H54 (cell line): ENCODE data around the gene VWDE.
A peak's percentile ranks its signal among the peaks of the same experiment; 100 is the strongest.

Source experiments
- DNase-seq: peaks from one replicate; pipeline ENCODE4 v3.0.0; 2011; ENCODE audit warnings: low spot score, mixed read lengths; ENCODE audit not compliant: insufficient read length
- FAIRE-seq: peaks from 3 replicates; lab custom pipeline; 2011; peaks lifted over from hg19 to GRCh38; lab: Jason Lieb, UNC
- POLR2A ChIP-seq: IDR thresholded peaks from 2 replicates; pipeline ENCODE4 v1.6.1; 2011; ENCODE audit warnings: low read depth, mild to moderate bottlenecking, low read length

The VWDE gene

DNA sequence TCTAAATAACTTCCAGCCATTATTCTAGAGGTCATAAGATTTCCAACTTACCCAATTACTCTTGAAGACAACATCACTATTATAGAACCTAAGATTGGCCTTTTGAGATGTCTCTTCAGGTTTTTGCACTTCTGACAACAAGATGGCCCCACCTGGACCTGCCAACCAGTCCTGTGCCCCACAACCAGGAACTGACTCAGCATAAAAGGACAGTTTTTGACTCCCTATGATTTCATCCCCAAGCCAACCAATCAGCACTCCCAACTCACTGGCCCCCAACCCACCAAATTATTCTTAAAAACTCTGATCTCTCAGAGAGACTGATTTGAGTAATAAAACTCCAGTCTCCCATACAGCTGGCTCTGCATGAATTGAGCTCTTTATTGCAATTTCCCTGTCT, 98.2 kb downstream of the VWDE start:
- no peak for DNase-seq
- TF ChIP-seq POLR2A: no peak
- FAIRE-seq: no peak

DNA sequence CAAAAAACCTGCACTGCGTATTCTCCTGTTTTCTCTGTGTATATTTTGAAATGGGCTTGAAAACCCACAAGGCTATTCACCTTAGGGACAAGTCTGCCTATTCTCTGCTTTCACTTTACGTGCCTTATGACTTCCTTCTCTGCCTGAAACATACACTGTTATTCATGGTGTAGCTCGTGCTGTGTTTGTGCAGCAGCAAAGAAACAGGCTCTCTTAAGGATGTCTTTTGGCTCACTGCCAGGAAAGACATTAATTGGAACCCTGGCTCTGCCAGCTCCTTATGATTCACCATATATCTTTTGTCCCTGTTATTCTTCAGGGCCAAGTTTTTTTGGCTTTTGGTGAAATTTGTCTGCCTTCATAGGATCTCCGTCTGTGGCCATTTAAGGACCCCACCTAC, 100.2 kb downstream of the VWDE start:
- FAIRE-seq (no peak), DNase-seq (no peak)
- no peak for TF ChIP-seq POLR2A

DNA sequence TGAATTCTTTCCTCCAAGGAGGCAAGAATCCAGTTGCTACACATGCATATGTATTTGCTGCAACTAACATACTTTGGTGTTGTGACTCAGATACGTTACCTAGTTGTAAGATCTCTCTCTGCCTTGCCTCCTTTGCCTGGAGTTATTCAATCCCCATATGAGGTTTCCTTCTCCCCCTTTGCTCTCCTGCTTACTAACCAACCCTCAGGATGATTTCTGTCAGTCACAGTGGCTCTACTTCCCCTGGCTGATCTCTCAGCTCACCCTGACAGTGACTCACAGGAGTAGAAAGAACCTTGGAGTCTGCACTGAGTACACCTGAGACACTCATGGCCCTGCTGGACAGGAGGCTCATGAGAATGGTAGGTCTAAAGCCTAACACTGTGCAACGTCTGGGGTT, 100.6 kb downstream of the VWDE start:
- TF ChIP-seq POLR2A: no peak
- DNase-seq (no peak), FAIRE-seq (no peak)

DNA sequence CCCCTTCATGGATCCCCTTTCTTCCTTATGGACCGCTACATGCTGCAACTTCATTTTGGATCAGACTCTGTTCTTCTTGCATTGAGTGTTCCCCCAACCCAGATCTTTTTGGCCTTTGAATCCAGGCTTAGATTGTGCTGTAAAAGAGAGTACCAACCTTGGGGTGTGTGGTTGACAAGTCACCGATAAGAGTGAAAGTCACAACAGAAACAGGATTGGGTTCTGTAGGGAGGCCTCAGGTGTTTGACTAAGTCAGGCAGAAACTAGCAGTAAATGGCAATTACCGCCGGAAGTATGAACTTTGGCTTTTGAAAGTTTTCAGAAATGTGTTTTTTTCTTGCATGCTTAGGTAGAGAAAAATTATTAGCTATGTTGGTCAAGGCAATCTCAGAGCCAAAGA, 103.2 kb downstream of the VWDE start:
- FAIRE-seq: no peak
- no peak for DNase-seq
- TF ChIP-seq POLR2A: no peak

DNA sequence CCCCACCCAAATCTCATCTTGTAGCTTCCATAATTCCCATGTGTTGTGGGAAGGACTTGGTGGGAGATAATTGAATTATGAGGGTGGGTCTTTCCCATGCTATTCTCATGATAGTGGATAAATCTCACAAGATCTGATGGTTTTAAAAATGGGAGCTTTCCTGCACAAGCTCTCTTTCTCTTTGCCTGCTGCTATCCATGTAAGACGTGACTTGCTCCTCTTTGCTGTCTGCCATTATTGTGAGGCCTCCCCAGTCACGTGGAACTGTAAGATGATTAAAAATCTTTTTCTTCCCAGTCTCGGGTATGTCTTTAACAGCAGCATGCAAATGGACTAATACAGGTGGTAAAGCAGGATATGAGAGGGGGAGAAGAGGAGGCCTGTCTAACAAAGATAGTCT, 104.3 kb downstream of the VWDE start:
- no peak for FAIRE-seq
- no peak for TF ChIP-seq POLR2A
- no peak for DNase-seq

DNA sequence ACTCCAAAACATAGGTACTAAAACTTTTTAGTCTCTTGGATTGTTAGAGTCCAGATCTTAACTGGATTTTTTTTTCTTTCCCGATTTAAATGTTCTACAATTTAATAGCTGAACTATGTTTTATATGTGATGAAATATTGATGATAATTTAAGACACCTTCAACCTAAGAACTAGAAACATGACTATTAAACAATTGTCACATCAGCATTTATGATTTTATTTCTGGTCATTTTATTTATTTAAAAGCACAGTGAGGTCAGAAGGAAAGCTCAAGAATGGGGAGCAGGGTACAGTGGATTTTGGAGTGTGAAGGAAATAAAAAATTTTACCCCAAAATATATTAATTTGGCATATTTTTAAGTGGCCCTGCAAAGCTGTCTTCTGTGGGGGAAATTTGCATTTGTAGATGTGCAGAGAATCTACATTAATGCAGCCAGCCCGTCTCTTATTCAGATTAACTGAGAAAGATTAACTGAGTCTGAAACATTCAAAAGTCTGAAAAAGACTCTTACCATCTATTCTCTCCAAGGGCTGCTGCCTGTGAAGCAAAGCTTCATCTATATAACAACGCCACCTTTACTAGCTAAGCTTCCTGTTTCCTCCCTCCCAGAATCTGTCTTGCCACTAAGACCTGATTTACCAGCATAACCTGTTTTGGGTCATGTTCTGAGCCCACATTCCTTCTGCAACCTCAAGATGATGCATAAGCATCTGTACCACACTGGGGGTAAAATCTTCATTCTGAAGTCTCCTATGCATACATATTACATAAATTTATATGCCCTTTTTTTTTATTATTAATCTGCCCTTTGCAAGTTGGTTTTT, 106.2 kb downstream of the VWDE start:
- DNase-seq: no peak
- no peak for FAIRE-seq
- TF ChIP-seq POLR2A: no peak

DNA sequence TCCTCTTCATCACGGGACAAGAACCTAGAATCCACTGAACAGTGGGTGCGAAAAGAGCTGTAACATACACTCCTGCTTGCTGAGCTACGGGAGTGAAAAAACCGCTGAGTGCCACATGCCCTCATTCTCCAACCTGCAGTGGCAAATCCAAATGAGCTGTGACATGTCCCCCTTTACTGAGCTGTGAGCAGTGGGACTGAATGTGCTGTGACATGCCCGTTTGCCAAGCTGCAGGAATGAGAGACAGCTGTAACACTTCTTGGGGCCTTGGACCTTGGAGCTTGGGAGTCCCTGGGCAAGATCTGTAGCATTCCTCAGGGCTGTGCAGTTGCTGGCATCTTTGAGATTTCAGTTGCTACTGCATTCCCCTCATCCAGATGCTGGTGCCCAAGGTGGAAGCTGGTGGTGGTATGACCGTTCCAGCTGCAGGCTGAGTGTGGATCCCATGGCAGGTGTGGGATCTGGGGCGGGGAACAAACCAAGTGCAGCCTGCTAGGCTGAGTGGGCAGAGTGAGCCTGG, 107.6 kb downstream of the VWDE start:
- DNase-seq (no peak), FAIRE-seq (no peak)
- TF ChIP-seq POLR2A: no peak

DNA sequence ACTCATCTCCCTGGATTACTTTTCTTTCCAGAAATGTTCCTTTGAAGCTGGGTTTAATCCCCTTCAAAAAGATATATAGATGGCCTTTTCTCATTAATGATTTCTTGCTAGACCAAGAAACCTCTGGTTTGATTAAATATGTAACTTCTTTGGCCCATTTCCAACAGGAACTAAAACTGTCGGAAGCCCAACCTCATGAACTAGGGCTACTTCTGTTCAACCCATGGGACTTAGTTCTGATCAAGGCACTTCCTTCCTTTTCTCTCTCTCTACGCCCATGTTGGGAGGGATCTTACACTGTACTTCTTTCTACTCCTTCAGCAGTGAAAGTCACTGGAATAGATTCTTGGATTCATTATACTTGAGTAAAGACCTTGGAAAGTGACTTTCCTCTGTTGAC, 109.0 kb downstream of the VWDE start:
- no peak for TF ChIP-seq POLR2A
- FAIRE-seq (no peak), DNase-seq (no peak)

DNA sequence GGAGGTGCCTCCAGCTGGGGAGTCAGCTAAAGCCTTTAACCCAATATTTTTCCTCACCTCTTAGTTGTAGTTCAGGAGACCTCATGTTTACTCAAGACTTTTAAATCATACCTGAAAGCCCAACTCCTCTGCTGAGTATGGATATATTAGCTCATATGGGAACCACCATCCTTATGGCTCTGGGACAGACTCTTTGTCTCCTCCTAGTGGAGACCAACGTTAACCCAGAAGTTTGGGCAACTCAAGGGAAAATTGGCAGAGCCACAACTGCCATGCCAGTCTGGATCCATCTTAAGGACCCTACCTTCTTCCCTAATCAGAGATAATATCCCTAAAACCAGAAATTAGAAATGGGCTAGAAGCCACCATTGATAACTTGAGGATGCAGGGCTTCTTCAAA, 111.8 kb downstream of the VWDE start:
- DNase-seq (no peak), FAIRE-seq (no peak)
- TF ChIP-seq POLR2A: no peak

DNA sequence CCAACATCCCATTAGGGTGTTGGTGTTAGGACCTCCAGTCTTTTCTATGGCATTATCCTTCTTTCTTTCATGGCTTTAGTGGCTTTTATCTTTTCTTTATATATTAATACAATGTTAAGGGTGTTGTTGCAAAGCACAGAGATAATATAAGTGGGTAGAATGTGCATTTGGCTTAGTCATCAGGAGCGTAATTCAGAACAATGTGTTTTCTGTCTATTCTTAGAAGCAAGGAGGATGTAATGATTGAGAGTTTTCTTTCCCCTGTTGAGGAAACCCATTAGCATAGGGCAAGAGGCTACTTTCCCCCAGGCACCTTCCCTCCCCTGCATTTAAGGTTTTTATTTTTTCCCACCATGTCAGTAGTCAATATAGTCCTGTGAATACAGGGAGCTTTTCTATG, 112.9 kb downstream of the VWDE start:
- no peak for FAIRE-seq
- TF ChIP-seq POLR2A: no peak

DNA sequence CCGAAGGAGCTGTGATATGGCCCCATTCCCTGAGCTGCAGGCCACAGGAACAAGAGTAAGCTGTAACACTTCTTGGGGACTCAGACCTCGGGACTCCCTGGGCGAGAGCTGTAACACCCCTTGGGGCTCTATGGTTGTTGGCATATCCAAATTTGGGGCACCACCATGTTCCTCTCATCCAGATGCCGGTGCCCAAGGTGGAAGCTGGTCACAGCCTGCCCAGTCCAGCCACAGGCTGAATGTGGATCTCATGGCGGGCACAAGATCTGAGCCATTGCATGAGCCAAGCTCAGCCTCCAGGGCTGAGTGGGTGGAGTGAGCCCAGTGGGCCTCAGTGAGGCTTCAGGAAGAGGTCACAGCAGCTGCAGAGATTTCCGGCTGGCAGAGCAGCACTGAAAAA, 113.7 kb downstream of the VWDE start:
- FAIRE-seq (no peak), DNase-seq (no peak)
- no peak for TF ChIP-seq POLR2A

More for the DNA sequence above, 112.9 kb downstream of the VWDE start:
- no peak for DNase-seq

DNA sequence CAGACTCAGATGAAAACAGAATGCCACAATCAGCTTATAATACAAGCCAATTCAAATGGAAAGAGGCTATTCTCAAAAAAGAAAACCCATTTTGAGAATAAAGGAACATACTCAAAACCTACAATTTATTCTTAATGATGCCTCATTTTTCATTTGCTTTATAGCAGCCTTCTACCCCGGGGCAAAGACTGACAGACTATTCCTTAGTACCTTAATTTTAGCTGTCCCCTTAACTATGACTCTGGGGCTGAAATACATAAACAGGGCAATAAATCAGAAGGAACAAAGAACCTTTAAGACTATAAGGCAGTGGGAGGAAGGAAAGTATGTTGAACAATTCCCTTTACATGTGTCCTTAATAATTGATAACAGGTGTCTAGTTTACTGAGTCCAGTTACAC, 115.8 kb downstream of the VWDE start:
- DNase-seq (no peak), FAIRE-seq (no peak)
- no peak for TF ChIP-seq POLR2A

DNA sequence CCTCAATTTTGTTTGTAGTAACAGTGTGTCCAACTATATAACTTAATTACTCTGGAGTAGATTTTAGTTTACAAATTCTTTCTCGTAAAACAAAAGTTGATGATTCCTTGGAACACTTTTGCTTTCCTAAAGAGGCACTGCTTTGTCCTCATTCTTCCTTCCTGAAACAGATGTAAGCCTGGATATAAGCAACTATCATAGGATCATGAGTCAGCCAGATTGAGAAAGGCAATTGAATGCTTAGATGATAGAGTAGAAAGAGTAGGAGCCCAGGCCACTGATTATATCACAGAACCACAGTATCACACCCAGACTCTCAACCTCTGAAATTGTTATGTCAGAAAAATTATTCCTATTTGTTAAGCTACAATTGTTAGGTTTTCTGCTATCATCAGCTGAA, 122.6 kb downstream of the VWDE start:
- DNase-seq (peak; percentile 33), FAIRE-seq (peak; percentile 88)
- no peak for TF ChIP-seq POLR2A
